HG03520 (cell line): ENCODE measurements around the gene RAET1G.
"Not testable (repeated sequence)": the region's sequence is repeated elsewhere in the genome, so short reads cannot be mapped to it uniquely, and the experiment has no call there.

Source experiments
- ATAC-seq: cut with Tn5 transposase; IDR thresholded peaks from one replicate; pipeline ENCODE4 v1.9.1; 2021; ENCODE audit warnings: mild to moderate bottlenecking, moderate library complexity; ENCODE audit not compliant: unreplicated experiment

Gene RAET1G

GRCh38 chr6:149897855-149898744 lies 24.8 kb downstream of the RAET1G start, which contains the start of gene RAET1E:
TSS of gene RAET1E (minus strand) at chr6:149898113. CDS start at chr6:149890901, 7,212 bp downstream.
- no peak for ATAC-seq

- ATAC-seq: no peak
Observed at GRCh38 chr6:149897015-149897697, 25.8 kb downstream of the RAET1G start.

- no peak for ATAC-seq
Observed at GRCh38 chr6:149896491-149896890, 26.4 kb downstream of the RAET1G start.

- no peak for ATAC-seq
Observed at GRCh38 chr6:149895833-149896271, 27.1 kb downstream of the RAET1G start.

GRCh38 chr6:149895048-149895590 lies 27.8 kb downstream of the RAET1G start:
- ATAC-seq: no peak

GRCh38 chr6:149891864-149892263 lies 31.1 kb downstream of the RAET1G start:
- ATAC-seq: not testable (repeated sequence)

- ATAC-seq: no peak
Observed at GRCh38 chr6:149891259-149891658, 31.7 kb downstream of the RAET1G start.

GRCh38 chr6:149890629-149891045 lies 32.3 kb downstream of the RAET1G start:
- no peak for ATAC-seq

GRCh38 chr6:149889326-149889725 lies 33.6 kb downstream of the RAET1G start:
- ATAC-seq: no peak

- no peak for ATAC-seq
Observed at GRCh38 chr6:149888659-149889058, 34.3 kb downstream of the RAET1G start.

GRCh38 chr6:149888093-149888492 lies 34.8 kb downstream of the RAET1G start:
- ATAC-seq: no peak

GRCh38 chr6:149887343-149887742 lies 35.6 kb downstream of the RAET1G start:
- ATAC-seq: no peak

GRCh38 chr6:149885888-149886287 lies 37.0 kb downstream of the RAET1G start:
- ATAC-seq: no peak

- no peak for ATAC-seq
Observed at GRCh38 chr6:149884617-149885016, 38.3 kb downstream of the RAET1G start.

- ATAC-seq: no peak
Observed at GRCh38 chr6:149884215-149884614, 38.7 kb downstream of the RAET1G start.

- ATAC-seq: no peak
Observed at GRCh38 chr6:149881860-149882259, 41.1 kb downstream of the RAET1G start.

- no peak for ATAC-seq
Observed at GRCh38 chr6:149881066-149881766, 41.7 kb downstream of the RAET1G start.

GRCh38 chr6:149877659-149878058 lies 45.3 kb downstream of the RAET1G start:
- no peak for ATAC-seq

GRCh38 chr6:149876241-149876933 lies 46.5 kb downstream of the RAET1G start:
- no peak for ATAC-seq

GRCh38 chr6:149872233-149872632 lies 50.7 kb downstream of the RAET1G start:
- ATAC-seq: no peak
